GM21526 (cell line): ENCODE data around the gene ANKRD10.
"Not testable (repeated sequence)": the region's sequence is repeated elsewhere in the genome, so short reads cannot be mapped to it uniquely, and the experiment has no call there.

Experiments used
- ATAC-seq: cut with Tn5 transposase; IDR thresholded peaks from one replicate; pipeline ENCODE4 v1.9.1; 2021; ENCODE audit warnings: moderate library complexity; ENCODE audit not compliant: unreplicated experiment, low FRiP score

ANKRD10 gene

GRCh38 chr13:110869805-110870706 lies 44.8 kb downstream of the ANKRD10 start:
- no peak for ATAC-seq

GRCh38 chr13:110869231-110869804 lies 45.6 kb downstream of the ANKRD10 start:
- ATAC-seq, result no peak

- ATAC-seq, result no peak
These were observed 46.1 kb downstream of the ANKRD10 start for GRCh38 chr13:110868720-110869119.

- no peak for ATAC-seq
These were observed 47.5 kb downstream of the ANKRD10 start for GRCh38 chr13:110867380-110867779.

GRCh38 chr13:110866491-110867170 lies 48.2 kb downstream of the ANKRD10 start:
- ATAC-seq, result no peak

GRCh38 chr13:110863685-110864084 lies 51.2 kb downstream of the ANKRD10 start:
- ATAC-seq, result no peak

GRCh38 chr13:110860983-110861382 lies 53.9 kb downstream of the ANKRD10 start:
- no peak for ATAC-seq

GRCh38 chr13:110856942-110857835 lies 57.7 kb downstream of the ANKRD10 start:
- peak; percentile 56 for ATAC-seq

GRCh38 chr13:110855363-110855762 lies 59.5 kb downstream of the ANKRD10 start:
- no peak for ATAC-seq

- ATAC-seq, result no peak
These were observed 60.0 kb downstream of the ANKRD10 start for GRCh38 chr13:110854866-110855265.

GRCh38 chr13:110853235-110853721 lies 61.6 kb downstream of the ANKRD10 start:
- ATAC-seq, result no peak

- no peak for ATAC-seq
These were observed 64.0 kb downstream of the ANKRD10 start for GRCh38 chr13:110850840-110851239.

GRCh38 chr13:110850006-110850405 lies 64.9 kb downstream of the ANKRD10 start:
- no peak for ATAC-seq

- ATAC-seq, result no peak
These were observed 69.3 kb downstream of the ANKRD10 start for GRCh38 chr13:110845520-110845919.

- ATAC-seq, result no peak
These were observed 73.0 kb downstream of the ANKRD10 start for GRCh38 chr13:110841846-110842245.

GRCh38 chr13:110841406-110841805 lies 73.5 kb downstream of the ANKRD10 start:
- no peak for ATAC-seq

- ATAC-seq, result no peak
These were observed 75.9 kb downstream of the ANKRD10 start for GRCh38 chr13:110838867-110839538.

GRCh38 chr13:110838116-110838515 lies 76.8 kb downstream of the ANKRD10 start:
- ATAC-seq, result no peak

- not testable (repeated sequence) for ATAC-seq
These were observed 77.3 kb downstream of the ANKRD10 start for GRCh38 chr13:110837397-110838061.
